ENCODE measurements around the gene CFAP299. TPM values are rescaled to one million over a fixed set of nuclear protein-coding genes. Genes with fewer than 3 reads are reported as not detected.

The CFAP299 gene
- total and polyA plus RNA-seq, 2 donors (not counting 3 experiments of a cell fraction or from before 2014, with no cell fraction given): not detected

- intact Hi-C loops (cut with micrococcal nuclease) (no loop called here), dilution Hi-C loops (cut with MboI; ENCODE audit: extremely low pct_ligation_motif_present, low sequenced_read_pairs) (no loop called here)
- H3K4me1 ChIP-seq (ENCODE audit: control insufficient read depth, extremely low read depth, insufficient read depth, low read length): no peaks in the 10 kb centered on the region
- ChIA-PET CTCF (no interaction called here), POLR2A (no interaction called here)
- no peak overlapping the region for H3K27ac ChIP-seq (ENCODE audit: insufficient read depth, low read depth, low read length)
- H3K9ac ChIP-seq (replicated peaks; ENCODE audit: extremely low read depth, insufficient read depth, low read length): no peak overlapping the region
- no peaks in the 10 kb centered on the region for H3K9me1 ChIP-seq (replicated peaks; ENCODE audit: control insufficient read depth, extremely low read depth, insufficient read depth, low read length)
- DNase-seq (ENCODE audit: low read depth, low spot score): no peak
- no peaks in the 10 kb centered on the region for H4K20me1 ChIP-seq (replicated peaks; ENCODE audit: control insufficient read depth, extremely low read depth, insufficient read depth, low read length)
- no TSS peak for BruUV-seq (replicated peaks)
- no peak for FAIRE-seq
- TF ChIP-seq MYC (IDR thresholded peaks at IDR 0.05; ENCODE audit: low read depth, low read length) (no peak), POLR2A (IDR thresholded peaks at IDR 0.05; ENCODE audit: low read depth, low read length) (no peak), EZH2 (IDR thresholded peaks at IDR 0.05; ENCODE audit: borderline replicate concordance, low read depth, low read length, severe bottlenecking) (no peak), FOS (IDR thresholded peaks at IDR 0.05; ENCODE audit: borderline replicate concordance, insufficient read depth, low read length) (no peak), MAX (IDR thresholded peaks at IDR 0.05; ENCODE audit: insufficient read depth, insufficient read length) (no peak), JUN (IDR thresholded peaks at IDR 0.05; ENCODE audit: borderline replicate concordance, insufficient read depth, insufficient read length, low read depth) (no peak), GATA2 (IDR thresholded peaks at IDR 0.05; ENCODE audit: insufficient read depth, insufficient read length, low read depth, low read length) (no peak), POLR2AphosphoS5 (IDR thresholded peaks at IDR 0.05; ENCODE audit: insufficient read depth, low read depth, low read length) (no peak)
- TF ChIP-seq, protein P1, sequence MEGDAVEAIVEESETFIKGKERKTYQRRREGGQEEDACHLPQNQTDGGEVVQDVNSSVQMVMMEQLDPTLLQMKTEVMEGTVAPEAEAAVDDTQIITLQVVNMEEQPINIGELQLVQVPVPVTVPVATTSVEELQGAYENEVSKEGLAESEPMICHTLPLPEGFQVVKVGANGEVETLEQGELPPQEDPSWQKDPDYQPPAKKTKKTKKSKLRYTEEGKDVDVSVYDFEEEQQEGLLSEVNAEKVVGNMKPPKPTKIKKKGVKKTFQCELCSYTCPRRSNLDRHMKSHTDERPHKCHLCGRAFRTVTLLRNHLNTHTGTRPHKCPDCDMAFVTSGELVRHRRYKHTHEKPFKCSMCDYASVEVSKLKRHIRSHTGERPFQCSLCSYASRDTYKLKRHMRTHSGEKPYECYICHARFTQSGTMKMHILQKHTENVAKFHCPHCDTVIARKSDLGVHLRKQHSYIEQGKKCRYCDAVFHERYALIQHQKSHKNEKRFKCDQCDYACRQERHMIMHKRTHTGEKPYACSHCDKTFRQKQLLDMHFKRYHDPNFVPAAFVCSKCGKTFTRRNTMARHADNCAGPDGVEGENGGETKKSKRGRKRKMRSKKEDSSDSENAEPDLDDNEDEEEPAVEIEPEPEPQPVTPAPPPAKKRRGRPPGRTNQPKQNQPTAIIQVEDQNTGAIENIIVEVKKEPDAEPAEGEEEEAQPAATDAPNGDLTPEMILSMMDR (IDR thresholded peaks at IDR 0.05; ENCODE audit: extremely low read depth in 1 of 2, insufficient read depth in 1 of 2, low read depth in 1 of 2, low read length in 2 of 2): no peak
- H3K4me3 ChIP-seq (replicated peaks in 1 of 3; ENCODE audit: insufficient read depth in 1 of 3, low read depth in 1 of 3, low read length in 3 of 3): no peak overlapping the region
- no peaks in the 10 kb centered on the region for H3K9me3 ChIP-seq (replicated peaks; ENCODE audit: control insufficient read depth, insufficient read depth, low read length)
- H3K27me3 ChIP-seq (ENCODE audit: control insufficient read depth in 2 of 2, insufficient read depth in 2 of 2, low read length in 2 of 2): no peaks in the 10 kb centered on the region
- H3K4me2 ChIP-seq (ENCODE audit: insufficient read depth, low read length): no peak overlapping the region
- no peak overlapping the region for H2AFZ ChIP-seq (ENCODE audit: low read depth, low read length)
- no peaks in the 10 kb centered on the region for H3K36me3 ChIP-seq (ENCODE audit: control insufficient read depth in 2 of 2, extremely low read depth in 1 of 2, insufficient read depth in 2 of 2, low read length in 2 of 2)
- no peaks in the 10 kb centered on the region for H3K79me2 ChIP-seq (ENCODE audit: control insufficient read depth, insufficient read depth, low read length)
Measured at GRCh38 chr4:80916770-80917169, 581.2 kb downstream of the CFAP299 start.

Measured in endothelial cell of umbilical vein (primary cell).